DMS53 (cell line): ENCODE results near the gene RNASEL.
A peak's percentile ranks its signal among the peaks of the same experiment; 100 is the strongest.
"Not testable (repeated sequence)": the region's sequence is repeated elsewhere in the genome, so short reads cannot be mapped to it uniquely, and the experiment has no call there.

Source experiments
- DNase-seq: peaks from one replicate; lab custom pipeline; 2025; lab: John Stamatoyannopoulos, UW

RNASEL gene, protein sequence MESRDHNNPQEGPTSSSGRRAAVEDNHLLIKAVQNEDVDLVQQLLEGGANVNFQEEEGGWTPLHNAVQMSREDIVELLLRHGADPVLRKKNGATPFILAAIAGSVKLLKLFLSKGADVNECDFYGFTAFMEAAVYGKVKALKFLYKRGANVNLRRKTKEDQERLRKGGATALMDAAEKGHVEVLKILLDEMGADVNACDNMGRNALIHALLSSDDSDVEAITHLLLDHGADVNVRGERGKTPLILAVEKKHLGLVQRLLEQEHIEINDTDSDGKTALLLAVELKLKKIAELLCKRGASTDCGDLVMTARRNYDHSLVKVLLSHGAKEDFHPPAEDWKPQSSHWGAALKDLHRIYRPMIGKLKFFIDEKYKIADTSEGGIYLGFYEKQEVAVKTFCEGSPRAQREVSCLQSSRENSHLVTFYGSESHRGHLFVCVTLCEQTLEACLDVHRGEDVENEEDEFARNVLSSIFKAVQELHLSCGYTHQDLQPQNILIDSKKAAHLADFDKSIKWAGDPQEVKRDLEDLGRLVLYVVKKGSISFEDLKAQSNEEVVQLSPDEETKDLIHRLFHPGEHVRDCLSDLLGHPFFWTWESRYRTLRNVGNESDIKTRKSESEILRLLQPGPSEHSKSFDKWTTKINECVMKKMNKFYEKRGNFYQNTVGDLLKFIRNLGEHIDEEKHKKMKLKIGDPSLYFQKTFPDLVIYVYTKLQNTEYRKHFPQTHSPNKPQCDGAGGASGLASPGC

DNA sequence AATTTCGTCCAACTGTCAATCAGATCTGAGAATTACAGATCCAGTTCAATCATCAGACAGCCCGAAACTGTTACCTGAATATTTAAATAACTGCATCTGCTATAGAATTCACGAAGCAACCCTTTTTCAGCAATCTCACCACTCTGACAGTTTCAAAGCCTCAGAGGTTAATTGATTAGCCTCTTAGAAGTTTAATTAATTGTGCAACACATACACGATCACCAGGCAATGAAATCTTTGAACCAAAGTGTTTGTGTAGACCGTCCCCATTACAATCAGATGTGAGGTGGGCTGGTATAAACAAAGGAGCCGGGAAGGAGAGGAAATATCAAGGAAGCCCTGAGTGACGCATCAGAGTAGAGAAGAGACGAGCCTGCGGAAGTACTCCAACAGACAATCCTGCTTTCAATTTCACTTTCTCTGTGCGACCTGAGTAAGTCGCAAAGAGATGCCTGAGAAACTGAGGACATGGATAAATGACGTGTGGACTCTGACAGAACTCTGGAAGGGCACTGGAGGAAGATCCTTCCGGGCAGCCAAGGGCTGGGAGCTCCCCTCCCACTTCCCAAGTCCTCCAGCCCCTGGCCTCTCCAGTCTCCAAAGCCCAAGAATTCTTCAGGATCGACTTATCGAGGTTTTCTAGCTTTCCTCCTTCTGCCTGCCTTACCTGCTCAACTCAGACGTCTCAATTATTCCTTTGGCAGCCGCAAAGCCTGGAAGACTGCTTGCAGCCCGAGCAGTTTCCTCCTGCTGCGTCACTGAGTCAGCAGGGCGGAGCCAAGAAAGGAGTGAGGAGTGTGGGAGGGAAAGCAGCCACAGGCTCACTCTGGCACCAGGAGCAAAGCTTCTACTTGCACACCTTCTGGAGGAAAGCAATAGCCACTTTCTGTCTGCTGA is at the start of gene RNASEL:
RNASEL (minus strand) TSS at position 757 of the 897 bp plus-strand sequence. CDS start 2,450 bp downstream, outside the sequence.
- DNase-seq, result peak; percentile 80

DNA sequence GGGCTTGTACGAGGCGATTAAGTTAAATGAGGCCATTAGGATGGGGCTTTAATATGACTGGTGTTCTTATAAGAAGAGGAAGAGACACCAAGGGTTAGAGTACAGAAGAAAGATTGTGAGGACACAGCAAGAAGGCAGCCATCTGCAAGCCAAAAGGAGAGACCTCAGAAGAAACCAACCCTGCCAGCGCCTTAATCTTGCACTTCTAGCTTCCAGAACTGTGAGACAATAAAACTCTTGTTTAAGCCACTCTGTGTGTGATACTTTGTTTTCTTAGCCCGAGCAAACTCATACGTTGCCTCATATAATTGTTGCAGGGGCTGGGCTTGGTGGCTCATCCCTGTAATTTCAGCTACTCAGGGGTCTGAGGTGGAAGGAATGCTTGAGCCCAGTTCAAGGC is 48.7 kb upstream of the RNASEL start:
- no peak for DNase-seq

DNA sequence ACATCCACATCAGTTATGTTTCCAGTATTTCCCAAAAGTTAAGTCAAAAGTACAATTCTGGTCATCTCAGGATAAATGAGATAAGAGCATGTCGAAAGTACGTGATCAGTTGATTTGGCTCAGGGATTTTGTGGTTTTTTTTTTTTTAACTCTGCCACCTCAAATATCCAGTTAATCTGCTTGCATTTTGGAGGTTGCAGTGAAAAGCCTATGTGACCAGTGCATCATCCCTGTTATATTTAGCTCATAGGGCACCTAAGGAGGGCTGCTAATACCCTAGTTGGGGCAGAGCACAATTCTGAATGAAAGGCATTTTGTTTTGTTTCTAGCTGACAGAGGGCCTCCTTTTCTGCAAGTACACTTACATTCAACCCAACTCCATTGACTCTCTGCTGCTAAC is 46.8 kb upstream of the RNASEL start:
- no peak for DNase-seq

DNA sequence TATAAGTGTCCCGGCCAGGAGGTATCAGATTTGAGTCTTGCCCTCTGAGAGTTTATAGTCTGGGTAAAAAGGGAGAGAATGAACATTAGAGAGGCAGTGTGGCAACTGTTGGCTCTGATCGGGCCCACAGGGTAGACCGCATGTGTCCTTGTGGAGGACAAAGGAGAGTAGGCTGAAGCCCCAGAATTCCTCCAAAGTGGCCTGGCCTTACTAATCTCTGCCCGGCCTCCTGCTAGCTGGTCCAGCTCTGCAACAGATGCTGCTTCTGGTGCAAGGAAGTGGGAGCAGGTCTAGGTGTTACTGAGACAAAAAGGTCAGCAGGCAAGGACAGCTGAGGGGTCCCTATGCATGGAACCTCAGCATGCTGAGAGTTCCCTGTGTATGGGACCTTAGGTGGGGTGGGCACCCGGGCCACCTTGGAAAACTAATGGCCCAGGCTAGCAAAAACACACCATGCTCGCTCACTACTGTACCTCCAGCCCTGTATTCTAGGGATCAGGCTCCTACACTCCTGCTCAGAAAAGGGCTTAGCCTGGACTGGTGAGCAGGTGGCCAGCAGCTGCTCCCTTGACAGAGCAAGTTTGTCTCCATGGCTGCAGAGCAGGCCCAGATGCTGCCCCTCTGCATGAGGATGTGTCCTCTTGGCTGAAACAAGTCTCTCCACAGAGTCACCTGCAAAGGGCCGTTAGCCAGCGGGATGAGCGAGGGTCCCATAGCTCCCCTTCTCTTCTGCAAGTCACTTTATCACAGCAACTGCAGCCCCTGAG is 45.4 kb upstream of the RNASEL start:
- DNase-seq, result peak; percentile 70

DNA sequence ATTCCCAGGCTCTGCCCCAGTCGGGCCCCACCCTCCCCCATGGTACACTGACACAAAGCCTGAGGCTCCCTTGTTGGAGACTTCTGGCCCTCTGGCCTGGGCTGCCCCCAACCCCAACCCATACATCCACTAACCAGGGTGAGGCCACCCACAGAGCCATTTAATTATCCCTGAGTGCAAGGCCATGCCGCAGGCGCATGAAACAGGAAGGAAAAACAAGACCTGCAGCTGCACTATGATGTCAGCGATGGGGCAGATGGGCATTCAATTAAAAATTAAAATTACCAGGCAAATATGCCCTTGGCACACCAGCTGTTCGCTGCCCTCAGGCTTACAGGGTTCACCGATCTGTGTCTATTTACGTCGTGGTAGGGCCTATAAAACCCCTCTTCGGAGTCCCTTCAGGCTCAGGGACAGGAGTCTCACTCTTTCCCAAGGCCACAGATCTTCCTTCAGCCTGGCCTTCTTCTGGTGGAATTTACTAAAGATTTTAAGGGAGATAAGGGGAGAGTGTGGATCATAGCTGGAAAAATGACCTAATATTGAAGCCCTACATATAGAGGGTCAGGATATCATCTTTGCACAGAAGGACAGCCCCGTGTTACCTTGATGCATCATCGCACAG is 44.7 kb upstream of the RNASEL start:
- DNase-seq, result peak; percentile 51

DNA sequence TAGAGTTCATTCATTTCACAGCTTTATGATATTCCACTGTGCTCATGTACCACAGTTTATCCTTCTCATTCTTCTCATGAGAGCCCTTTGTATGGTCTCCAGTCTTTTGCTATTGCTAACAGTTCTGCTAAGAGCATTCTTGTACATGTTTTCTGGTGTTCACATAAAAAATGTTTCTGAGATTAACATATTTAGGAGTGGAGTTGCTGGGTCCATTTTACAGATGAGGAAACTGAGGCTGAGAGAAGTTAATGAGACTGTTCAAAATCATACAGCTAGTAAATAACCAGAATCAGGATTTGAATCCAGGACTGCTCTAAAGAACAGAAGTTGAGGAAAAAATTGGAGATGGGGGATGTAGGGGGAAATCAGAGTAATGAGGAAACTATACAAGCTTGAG is 44.0 kb upstream of the RNASEL start:
- DNase-seq, result no peak

DNA sequence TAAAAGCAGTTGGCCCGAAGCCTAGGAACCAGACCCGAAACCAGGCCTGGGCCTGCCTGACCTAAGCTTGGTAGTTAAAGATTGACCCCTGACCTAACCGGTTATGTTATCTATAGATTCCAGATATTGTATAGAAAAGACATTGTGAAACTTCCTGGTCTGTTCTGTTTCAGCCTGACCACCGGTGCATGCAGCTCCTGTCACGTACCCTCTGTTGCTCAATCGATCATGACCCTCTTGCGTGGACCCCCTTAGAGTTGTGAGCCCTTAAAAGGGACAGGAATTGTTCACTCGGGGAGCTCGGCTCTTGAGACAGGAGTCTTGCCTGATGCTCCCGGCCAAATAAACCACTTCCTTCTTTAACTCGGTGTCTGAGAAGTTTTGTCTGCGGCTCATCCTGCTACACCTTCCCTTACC is 43.4 kb upstream of the RNASEL start:
- not testable (repeated sequence) for DNase-seq

DNA sequence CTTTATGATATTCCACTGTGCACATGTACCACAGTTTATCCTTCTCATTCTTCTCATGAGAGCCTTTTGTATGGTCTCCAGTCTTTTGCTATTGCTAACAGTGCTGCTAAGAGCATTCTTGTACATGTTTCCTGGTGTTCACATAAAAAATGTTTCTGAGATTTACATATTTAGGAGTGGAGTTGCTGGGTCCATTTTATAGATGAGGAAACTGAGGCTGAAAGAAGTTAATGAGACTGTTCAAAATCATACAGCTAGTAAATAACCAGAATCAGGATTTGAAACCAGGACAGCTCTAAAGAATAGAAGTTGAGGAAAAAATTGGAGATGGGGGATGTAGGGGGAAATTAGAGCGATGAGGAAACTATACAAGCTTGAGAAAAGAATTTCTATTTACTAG is 42.9 kb upstream of the RNASEL start:
- no peak for DNase-seq

DNA sequence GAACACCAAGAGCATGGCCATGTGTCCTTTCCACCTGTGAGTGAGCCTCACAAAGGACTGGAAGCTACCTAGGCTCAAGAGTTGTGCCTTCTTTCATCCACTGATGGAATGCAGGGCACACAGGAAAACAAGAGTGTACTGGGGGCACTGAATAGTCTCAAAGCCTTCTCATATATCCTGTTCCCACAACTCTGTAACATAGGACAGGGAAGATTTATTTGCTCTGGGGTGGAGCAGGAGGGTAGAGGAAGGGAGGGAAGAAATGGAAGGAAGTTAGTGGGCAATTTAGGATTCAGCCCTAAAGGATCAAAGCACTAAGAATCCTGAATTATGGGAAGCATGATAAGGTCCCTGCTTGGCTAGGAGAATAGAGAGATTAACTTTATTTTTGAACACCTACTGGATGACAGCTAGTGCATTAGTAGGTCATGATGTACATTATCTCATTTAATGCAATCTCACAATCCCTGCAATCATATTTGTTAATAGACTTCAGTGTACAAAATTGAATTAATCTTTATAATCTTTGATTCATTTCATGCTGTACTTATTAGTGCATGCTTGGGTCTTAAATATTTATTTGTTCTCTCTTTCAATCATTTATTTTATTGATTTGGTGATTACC is 42.1 kb upstream of the RNASEL start:
- DNase-seq, result no peak

DNA sequence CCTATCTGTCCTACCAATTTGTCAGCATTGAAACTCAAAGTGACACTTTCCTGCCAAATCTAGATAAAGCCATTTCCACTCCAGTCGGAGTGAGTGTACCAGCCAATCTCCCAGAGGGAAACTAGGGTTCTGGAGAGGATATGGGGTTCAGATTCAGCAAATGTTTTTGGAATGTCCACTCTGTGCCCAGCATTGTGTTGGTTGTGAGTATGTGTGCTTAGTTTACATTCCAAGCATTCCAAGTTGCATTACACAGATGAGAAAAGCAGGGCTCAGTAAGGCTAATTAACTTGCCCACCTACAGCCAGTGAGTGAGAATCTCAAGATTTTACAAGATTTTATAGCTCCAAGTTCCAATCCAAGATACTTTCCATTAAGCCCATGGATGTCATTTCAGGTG is 41.5 kb upstream of the RNASEL start:
- DNase-seq, result no peak

DNA sequence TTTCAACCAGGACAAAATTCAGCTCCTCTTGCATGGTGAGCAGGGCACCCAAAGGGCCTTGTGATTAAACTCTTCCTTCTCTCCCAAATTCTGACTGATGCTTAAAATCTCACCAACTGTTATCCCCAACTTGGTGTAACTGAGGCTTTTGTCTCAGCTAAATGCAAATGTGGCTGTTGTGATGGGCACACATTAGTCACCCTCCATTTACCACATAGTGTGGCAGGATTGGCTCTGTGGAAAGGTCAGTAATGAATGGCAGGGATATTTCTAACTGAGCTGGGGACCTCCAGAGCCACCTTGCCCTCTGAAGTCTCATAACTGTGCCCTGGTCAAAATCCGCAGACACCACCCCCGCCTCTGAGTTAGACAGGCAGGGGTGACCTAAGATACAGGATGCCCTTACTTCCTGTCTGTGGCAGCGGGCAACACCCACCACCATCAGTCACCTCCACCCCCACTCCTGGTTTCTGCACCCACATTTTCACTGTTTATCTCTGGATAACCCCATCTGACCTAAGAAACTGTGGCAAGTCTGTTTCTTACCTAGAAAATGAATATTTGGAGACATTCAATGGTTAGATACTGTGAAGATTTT is 40.5 kb upstream of the RNASEL start:
- DNase-seq, result no peak

DNA sequence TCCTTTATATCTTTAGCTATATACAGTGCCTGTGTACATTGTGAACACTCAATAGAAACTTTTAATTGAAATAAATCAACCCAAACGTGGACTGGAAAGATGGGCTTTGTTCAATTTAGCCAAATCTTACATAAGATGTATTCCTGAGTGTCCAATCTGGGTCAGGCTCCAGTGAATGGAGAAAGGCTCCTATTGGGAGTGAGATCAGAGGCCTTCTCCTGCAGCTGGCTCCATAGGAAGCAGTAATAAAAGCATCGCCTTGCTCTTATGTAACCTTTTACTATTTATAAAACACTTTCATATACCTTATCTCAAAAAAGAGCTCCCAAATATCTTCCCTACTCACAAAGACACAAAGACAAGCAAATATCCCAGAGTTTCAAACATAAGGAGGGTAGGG is 40.0 kb upstream of the RNASEL start:
- no peak for DNase-seq

DNA sequence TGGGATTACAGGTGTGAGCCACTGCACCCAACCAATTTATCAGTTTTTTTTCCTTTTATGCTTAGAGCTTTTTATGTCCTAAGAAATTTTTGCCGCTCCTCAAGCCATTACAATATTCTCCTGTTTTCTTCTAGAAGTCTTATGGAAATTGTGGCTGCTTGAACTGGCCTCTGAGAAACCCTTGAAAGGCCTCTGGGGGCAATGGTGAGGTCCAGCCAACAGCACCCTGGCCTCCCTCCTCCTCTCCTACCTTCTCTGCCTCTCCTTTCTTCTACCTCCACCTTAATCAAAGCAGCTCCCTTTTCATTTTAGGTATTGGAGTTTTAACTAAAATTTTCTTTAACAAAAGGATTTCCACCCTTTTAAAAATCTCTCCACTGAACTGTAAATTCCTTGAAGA is 39.6 kb upstream of the RNASEL start:
- no peak for DNase-seq

DNA sequence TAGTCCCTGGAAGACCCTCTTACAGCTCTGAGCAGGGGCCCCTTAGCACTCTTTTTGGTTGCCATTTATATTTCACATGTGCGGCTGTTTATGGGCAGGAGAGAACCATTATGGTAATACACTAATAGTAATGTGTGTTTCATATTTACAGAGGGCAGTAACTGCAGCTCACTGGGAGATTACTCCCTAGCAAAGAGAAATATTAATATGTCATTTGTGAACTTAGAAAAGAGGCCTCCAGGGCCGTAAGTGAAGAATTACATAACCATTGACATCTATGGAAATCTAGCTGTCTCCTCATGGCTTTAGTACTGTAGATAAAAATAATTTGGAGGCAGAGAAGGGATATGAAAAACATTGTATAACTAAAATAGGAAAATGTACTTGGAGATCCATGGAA is 38.6 kb upstream of the RNASEL start:
- no peak for DNase-seq

DNA sequence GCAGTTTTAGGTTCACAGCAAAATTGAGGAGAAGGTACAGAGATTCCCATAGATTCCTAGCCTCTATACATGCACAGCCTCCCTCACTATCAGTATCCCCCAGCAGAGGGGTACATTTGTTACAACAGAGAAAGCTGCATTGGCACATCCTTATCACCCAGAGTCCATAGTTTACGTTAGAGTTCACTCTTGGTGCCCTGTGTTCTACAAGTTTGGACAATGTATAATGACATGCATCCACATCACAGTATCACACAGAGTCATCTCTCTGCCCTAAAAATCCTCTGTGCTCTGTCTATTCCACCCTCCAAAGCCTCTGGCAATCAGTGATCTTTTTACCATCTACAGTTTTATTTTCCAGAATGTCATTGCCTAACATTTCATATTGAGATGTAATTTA is 37.5 kb upstream of the RNASEL start:
- DNase-seq, result no peak

DNA sequence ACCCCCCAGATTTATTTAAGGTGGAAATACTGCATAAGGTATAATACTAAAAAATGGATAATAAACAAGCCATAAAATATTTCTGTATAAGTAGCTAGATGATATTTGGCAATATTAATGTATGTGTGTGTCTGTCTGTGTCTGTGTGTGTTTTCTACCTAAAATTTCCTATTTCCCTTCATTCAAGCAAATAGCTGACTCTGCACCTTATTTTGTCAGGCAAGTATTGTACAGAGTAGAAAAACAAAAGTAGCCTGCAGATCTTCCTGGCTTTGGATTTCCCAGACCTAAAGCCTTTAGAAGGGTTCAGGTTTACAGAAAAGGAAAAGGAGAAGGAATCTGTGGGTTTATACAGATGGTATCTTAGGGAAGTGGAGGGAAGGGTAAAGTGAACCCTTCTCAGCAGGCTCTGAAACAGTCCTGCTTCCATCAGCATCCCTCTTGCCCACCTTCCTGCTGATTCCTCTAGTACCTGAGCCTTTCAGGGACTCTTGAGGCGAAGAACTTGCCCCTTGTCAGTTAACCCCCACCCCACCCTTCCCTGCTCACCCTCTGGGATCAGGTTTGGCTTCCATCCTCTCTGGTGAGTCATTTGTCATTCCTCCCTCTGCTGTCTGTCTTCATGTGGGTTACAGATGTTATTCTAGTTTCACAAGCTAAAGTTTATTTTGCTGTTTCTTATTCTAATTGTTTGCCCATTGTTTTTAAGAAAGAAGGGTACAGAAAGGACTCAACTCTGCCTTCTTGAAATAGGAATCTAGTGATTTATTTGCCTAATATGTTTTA is 36.9 kb upstream of the RNASEL start:
- no peak for DNase-seq

DNA sequence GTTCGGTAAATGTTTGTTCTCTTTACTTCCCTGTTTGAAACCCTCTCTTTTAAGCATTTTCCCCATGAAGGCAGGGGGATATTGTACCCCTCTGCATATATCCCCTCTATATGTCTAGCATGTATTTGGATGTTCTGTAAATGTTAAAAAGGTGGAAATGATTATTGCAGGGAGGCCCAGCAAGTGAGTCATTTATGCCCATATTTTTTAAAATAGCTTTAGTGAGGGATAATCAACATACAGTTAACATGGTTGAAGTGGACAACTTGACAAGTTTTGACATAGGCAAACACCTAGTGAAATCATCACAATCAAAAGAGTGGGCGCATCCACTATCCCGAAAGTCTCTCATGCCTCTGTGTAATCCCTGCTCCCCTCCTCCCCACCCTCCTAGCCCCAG is 36.0 kb upstream of the RNASEL start:
- DNase-seq, result no peak

DNA sequence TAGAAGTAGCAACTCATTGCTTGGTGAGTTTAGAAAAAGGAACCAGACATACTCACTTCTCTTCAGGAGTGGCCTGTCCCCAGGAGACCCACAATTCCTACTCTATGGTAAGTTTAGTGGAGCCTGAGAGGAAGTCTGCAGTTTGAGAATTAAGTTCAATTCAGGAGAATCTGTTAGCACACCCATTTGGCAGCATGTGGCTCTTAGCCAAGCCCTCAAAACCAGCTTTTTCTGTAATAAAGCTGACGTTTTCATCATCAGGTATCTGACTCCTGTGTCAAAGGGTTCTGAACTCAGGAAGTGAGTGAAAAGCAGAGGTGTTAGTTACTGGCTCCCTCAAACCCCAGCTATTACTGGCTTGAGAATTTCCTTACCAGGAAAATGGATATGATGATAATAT is 35.5 kb upstream of the RNASEL start:
- no peak for DNase-seq

DNA sequence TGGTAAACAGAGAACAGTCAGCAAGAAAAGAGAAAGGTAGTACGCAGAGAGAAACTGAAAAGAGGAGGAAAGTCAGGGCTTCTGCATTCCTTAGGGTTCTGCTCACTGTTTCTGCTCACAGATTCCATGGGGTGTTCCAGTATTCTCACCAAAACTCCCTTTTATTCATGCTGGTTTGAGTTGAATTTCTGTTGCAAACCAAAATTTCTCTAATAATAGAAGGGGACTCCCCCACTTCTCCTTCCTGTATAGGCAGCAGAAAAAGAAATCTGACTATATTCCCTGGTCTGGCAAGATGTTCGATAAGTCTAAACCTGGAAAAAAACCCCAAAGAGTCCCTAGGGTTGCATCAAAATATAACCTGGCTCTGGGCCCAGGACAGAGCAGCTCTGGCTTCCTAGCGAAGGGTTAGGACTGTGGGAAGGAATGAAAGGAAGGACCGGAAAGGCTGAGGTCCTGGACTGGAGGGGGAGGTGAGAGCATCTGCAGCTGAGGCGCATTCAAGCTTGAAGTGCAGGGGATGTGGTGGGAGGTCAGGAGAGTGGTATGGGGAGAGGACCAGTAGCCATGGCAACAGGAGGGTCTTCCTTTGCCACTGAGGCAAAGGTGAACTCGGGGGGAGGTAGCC is 34.0 kb upstream of the RNASEL start:
- DNase-seq, result no peak
